PFSK-1 (cell line): ENCODE results near the gene INF2.

Source experiments
- FOXP2 ChIP-seq: optimal IDR thresholded peaks from 2 replicates; pipeline ENCODE3; 2011; ENCODE audit warnings: borderline replicate concordance, control low read depth, inconsistent platforms; ENCODE audit not compliant: insufficient read depth; ENCODE audit errors: extremely low read length, extremely low read depth
- POLR2AphosphoS5 ChIP-seq: IDR thresholded peaks from 2 replicates; pipeline ENCODE4 v1.6.1; 2012; ENCODE audit warnings: low read depth, mild to moderate bottlenecking, control low read depth, low read length, moderate library complexity
- REST ChIP-seq, 2 experiments: IDR thresholded peaks; 2 replicates each; pipeline versions ENCODE4 v1.6.1 to v1.8.0; 2011 to 2012; ENCODE audit warnings: low read depth in 2 of 2, low read length in 2 of 2, control low read depth in 1 of 2, inconsistent platforms in 1 of 2, mild to moderate bottlenecking in 1 of 2, moderate library complexity in 1 of 2; ENCODE audit not compliant: insufficient read depth in 1 of 2
- SIN3A ChIP-seq: IDR thresholded peaks from 2 replicates; pipeline ENCODE4 v1.6.1; 2012; ENCODE audit warnings: mild to moderate bottlenecking, low read length, moderate library complexity, borderline replicate concordance; ENCODE audit not compliant: insufficient read depth
- TAF1 ChIP-seq: IDR thresholded peaks from 2 replicates; pipeline ENCODE4 v1.6.1; 2012; ENCODE audit warnings: low read length, control low read depth, borderline replicate concordance; ENCODE audit not compliant: insufficient read depth

INF2 gene

GRCh38 chr14:104756477-104757237, 67.2 kb downstream of the INF2 start:
- TF ChIP-seq SIN3A (no peak), REST (IDR thresholded peaks at IDR 0.05; ENCODE audit: insufficient read depth in 1 of 2, low read depth in 2 of 2, low read length in 2 of 2) (no peak), POLR2AphosphoS5 (no peak), FOXP2 (no peak), TAF1 (no peak)

- no peak for TF ChIP-seq POLR2AphosphoS5
- no peak for TF ChIP-seq REST (IDR thresholded peaks at IDR 0.05; ENCODE audit: insufficient read depth in 1 of 2, low read depth in 2 of 2, low read length in 2 of 2)
- TF ChIP-seq FOXP2, result no peak
- no peak for TF ChIP-seq SIN3A
- TF ChIP-seq TAF1, result no peak
Observed at GRCh38 chr14:104757238-104757585, 67.8 kb downstream of the INF2 start.

- no peak for TF ChIP-seq POLR2AphosphoS5
- no peak for TF ChIP-seq FOXP2
- TF ChIP-seq SIN3A, result no peak
- no peak for TF ChIP-seq REST (IDR thresholded peaks at IDR 0.05; ENCODE audit: insufficient read depth in 1 of 2, low read depth in 2 of 2, low read length in 2 of 2)
- no peak for TF ChIP-seq TAF1
Observed at GRCh38 chr14:104757681-104758392, 68.4 kb downstream of the INF2 start.

GRCh38 chr14:104758981-104759969, 69.9 kb downstream of the INF2 start:
- no peak for TF ChIP-seq REST (IDR thresholded peaks at IDR 0.05; ENCODE audit: insufficient read depth in 1 of 2, low read depth in 2 of 2, low read length in 2 of 2)
- no peak for TF ChIP-seq FOXP2
- TF ChIP-seq POLR2AphosphoS5, result no peak
- TF ChIP-seq TAF1, result no peak
- TF ChIP-seq SIN3A, result no peak
